NB4 (cell line): ENCODE data around the gene SMCO2.

Experiments used
- DNase-seq: peaks from one replicate; pipeline ENCODE4 v3.0.0; 2010; ENCODE audit warnings: low read depth
- H3K4me3 ChIP-seq: one replicate; pipeline ENCODE4 v1.5.1; 2011; ENCODE audit warnings: mild to moderate bottlenecking, low read depth, low read length, moderate library complexity
- CTCF ChIP-seq: IDR thresholded peaks from one replicate; pipeline ENCODE4 v1.5.1; 2012; ENCODE audit warnings: low read depth, low read length
- MYC ChIP-seq: IDR thresholded peaks from 2 replicates; pipeline ENCODE4 v1.6.1; 2011; ENCODE audit warnings: low read depth, low read length
- POLR2A ChIP-seq: IDR thresholded peaks from 2 replicates; pipeline ENCODE4 v1.6.1; 2011; ENCODE audit warnings: mild to moderate bottlenecking; ENCODE audit not compliant: insufficient read length; ENCODE audit errors: extremely low read depth
- TF ChIP-seq, protein P1 (sequence below): IDR thresholded peaks from 2 replicates; pipeline ENCODE4 v1.6.1; 2011; ENCODE audit warnings: low read depth, low read length

The SMCO2 gene

GRCh38 chr12:27517961-27518665, 71.6 kb downstream of the SMCO2 start:
- TF ChIP-seq, protein P1, sequence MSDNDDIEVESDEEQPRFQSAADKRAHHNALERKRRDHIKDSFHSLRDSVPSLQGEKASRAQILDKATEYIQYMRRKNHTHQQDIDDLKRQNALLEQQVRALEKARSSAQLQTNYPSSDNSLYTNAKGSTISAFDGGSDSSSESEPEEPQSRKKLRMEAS = no peak
- TF ChIP-seq CTCF (no peak), MYC (no peak), POLR2A (no peak)
- DNase-seq = no peak
- no peak overlapping the region for H3K4me3 ChIP-seq

- peak; percentile 52 for DNase-seq
- no peak for TF ChIP-seq POLR2A
- no peak for TF ChIP-seq MYC
- no peak for TF ChIP-seq CTCF
- TF ChIP-seq, protein P1 = no peak
- H3K4me3 ChIP-seq = no peak overlapping the region
Observed at GRCh38 chr12:27521066-27521465, 74.5 kb downstream of the SMCO2 start.

DNA sequence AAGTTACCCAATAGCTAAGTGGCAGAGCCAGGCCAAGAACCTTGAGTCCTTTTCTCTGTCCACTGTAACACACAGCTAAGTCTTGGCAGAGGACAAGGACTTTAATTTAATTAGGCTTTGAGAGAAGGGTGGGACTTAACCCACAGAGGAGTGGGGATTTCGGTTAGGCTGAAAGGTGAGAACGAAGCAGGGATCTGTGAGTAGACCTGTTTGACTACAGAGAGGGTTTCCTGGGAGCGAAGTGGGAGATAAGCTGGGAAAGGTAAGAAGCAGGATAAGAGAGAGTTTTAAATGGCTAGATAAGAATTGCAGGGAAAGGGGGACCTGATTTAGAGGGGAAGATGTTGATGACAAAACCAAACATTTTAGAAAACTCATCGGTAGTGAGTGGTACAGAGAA, 75.4 kb downstream of the SMCO2 start:
- DNase-seq = no peak
- TF ChIP-seq, protein P1 = no peak
- TF ChIP-seq MYC = no peak
- no peak for TF ChIP-seq CTCF
- no peak for TF ChIP-seq POLR2A
- no peak overlapping the region for H3K4me3 ChIP-seq

DNA sequence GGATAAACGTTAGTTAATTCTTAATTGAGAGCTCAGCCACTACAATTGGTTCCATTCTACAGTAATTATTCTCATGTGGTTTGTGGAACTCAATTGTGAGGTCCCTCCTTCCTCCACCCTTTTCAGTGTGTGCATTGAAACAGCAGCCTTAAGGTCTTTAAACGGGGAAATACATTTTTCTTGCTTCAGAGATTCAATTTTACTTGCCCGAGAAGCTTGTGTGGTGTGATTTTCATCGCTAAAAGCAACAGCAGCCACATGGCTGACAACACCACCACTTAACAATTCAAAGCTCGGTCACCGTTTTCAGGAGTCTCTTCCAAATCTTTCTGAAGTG, 76.7 kb downstream of the SMCO2 start:
- TF ChIP-seq MYC (peak; percentile 63), CTCF (no peak)
- TF ChIP-seq, protein P1 = peak; percentile 81; the same call in 1 of the 2 replicates
- peak overlapping the region; percentile 81 for H3K4me3 ChIP-seq
- DNase-seq = peak; percentile 58

- peak within 1 kb of the TSS; percentile 81 for H3K4me3 ChIP-seq
- peak; percentile 99 for DNase-seq
- TF ChIP-seq CTCF = peak; percentile 12
- TF ChIP-seq MYC = peak; percentile 51
- peak; percentile 98 for TF ChIP-seq POLR2A
- TF ChIP-seq, protein P1 = peak; percentile 62
Observed at GRCh38 chr12:27523642-27524493, 77.3 kb downstream of the SMCO2 start, which contains the start of gene PPFIBP1. Gene PPFIBP1, plus strand, starts transcription at chr12:27524206. Its CDS starts 109,191 bp downstream, at chr12:27633397.
